Raji (cell line): Measurements from ENCODE around the gene HYI.

ENCODE experiments used
- POLR2A ChIP-seq: IDR thresholded peaks from 2 replicates; pipeline ENCODE4 v1.6.1; 2011; ENCODE audit warnings: low read depth, low read length, control low read depth; ENCODE audit not compliant: insufficient read depth

The HYI gene

DNA sequence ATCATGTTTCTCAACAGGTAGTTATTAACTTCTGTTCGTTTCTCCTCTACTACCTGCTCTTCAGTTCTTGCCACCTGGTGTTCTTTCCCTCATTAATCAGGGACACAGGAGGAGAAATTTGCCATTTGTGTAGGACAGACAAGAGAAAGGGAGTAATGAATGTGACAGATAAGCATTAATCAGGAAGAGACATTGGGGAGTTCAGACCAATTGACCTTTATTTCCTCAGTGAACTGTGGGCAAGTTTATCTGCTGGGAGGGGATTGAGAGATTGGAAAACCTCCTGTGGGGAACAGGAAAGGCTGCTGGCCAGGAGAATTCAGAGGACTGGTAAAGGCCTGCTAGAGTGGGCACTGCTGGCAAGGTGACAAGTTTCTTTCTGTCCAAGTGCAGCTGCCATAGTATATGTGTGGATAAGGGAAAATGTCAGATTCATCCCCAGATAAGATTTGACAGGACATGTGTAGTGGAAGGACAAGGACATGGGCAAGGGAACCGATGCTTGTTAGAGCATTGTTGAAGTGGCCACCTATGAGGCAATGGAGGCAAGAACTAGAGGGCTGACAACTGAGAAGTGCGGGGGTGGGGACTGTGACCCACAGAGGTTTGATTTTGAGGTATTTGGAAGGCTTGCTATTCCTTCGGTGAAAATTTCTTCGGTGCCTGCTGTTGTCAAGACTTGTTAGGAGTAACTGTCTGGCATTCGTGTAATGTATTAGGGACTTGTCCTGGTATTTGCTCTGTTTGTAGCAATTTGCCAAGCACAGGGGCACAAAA lies 51.5 kb downstream of the HYI start:
- TF ChIP-seq POLR2A, result no peak
